Suprapubic skin (tissue), 4 donors: ENCODE data around the gene CAMTA1. TPM values are rescaled to one million over a fixed set of nuclear protein-coding genes. Genes with fewer than 3 reads are reported as not detected.

Source experiments
- DNase-seq, 2 donors: peaks; one replicate each; pipeline ENCODE4 v3.0.0-alpha.2; 2019; ENCODE audit warnings: low spot score in 2 of 2
- H3K27ac ChIP-seq: fragments of 200-600 bp; sonication (generic); one replicate; pipeline ENCODE4 v1.5.1; 2019
- H3K27me3 ChIP-seq: fragments of 200-600 bp; sonication (generic); one replicate; pipeline ENCODE4 v1.5.1; 2019
- H3K36me3 ChIP-seq: fragments of 200-600 bp; sonication (generic); one replicate; pipeline ENCODE4 v1.5.1; 2019
- H3K4me1 ChIP-seq: fragments of 200-600 bp; sonication (generic); one replicate; pipeline ENCODE4 v1.5.1; 2019
- H3K4me3 ChIP-seq: fragments of 200-600 bp; sonication (generic); one replicate; pipeline ENCODE4 v1.5.1; 2019; ENCODE audit warnings: mild to moderate bottlenecking
- H3K9me3 ChIP-seq: fragments of 200-600 bp; sonication (generic); one replicate; pipeline ENCODE4 v1.5.1; 2019
- EP300 ChIP-seq: sonication (generic); formaldehyde crosslinking; IDR thresholded peaks from one replicate; pipeline ENCODE4 v1.6.1; 2017; ENCODE audit warnings: antibody characterized with exemption
- POLR2A ChIP-seq, 2 donors: fragments of 450-650 bp; IDR thresholded peaks; one replicate each; pipeline ENCODE4 v1.6.1; 2017; ENCODE audit warnings: antibody characterized with exemption in 2 of 2, mild to moderate bottlenecking in 2 of 2, moderate library complexity in 2 of 2
- POLR2AphosphoS5 ChIP-seq, 3 donors: sonication (generic); formaldehyde crosslinking; IDR thresholded peaks; one replicate each; pipeline ENCODE4 v1.6.1; 2017; ENCODE audit warnings: antibody characterized with exemption in 3 of 3
- WGBS: methylation state at CpG from one replicate; pipeline ENCODE4 v1.1.5; 2018; 5-methylcytosine and 5-hydroxymethylcytosine counted together
- total RNA-seq, 4 donors: library from RNA; depleted of rRNA; stranded (reverse); fragments of >200 nt; gene quantifications; one replicate each; pipeline ENCODE4 v1.1.0, GENCODE V29; 2016
- TF ChIP-seq, protein P1 (sequence below), 2 donors: fragments of 200-600 bp in 1 of 2; fragments of 450-650 bp in 1 of 2; sonication (generic) in 1 of 2; IDR thresholded peaks; one replicate each; pipeline ENCODE4 v1.5.1; 2016 to 2019; ENCODE audit warnings: antibody characterized with exemption in 2 of 2, mild to moderate bottlenecking in 1 of 2, moderate library complexity in 1 of 2

Gene CAMTA1
- total RNA-seq, 4 donors from 2014 or later = 40.4 to 54.1 (median 46.6) TPM

DNA sequence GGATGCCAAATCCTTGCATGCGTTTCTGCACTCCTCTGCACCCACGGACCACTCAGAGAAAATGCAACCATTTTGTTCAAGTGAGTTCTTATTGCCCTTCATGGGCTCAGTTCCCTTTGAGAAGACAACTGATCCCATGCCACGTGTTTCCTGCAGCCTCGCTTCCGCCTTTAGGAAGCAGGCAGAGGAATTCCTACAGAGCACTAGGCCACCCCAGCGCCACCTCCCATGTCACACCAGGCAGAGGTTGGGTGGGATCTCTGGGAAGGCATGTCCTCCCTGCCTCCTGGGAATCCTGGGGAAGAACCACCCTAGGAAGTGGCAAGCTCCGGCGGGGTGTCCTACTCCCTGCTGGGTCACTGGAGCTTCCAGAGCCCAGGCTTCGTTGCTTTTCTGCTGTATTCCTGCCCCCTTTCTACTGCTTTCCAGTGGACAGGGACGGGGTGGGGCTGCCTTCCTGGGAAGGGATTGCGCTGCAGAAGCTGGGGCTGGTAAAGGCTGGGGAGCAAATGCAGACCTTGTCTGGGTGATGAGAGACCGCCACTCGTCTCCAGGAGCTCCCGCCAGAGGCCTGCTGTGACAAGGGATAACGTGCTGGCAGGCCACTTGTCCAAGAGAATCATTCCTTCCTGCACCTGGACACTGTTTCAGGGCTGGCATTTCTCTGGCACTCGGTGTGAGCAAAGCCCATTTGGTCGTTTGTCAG lies 507.6 kb downstream of the CAMTA1 start:
- DNase-seq = no peak
- Histone ChIP-seq H3K4me1 (no peaks in the 10 kb centered on the region), H3K27me3 (peaks cover 21% of the 10 kb centered on the region), H3K36me3 (no peaks in the 10 kb centered on the region), H3K4me3 (no peak overlapping the region), H3K27ac (no peak overlapping the region), H3K9me3 (no peaks in the 10 kb centered on the region)
- TF ChIP-seq POLR2A (IDR thresholded peaks at IDR 0.05) (no peak), EP300 (no peak), POLR2AphosphoS5 (IDR thresholded peaks at IDR 0.05) (no peak)
- TF ChIP-seq, protein P1, sequence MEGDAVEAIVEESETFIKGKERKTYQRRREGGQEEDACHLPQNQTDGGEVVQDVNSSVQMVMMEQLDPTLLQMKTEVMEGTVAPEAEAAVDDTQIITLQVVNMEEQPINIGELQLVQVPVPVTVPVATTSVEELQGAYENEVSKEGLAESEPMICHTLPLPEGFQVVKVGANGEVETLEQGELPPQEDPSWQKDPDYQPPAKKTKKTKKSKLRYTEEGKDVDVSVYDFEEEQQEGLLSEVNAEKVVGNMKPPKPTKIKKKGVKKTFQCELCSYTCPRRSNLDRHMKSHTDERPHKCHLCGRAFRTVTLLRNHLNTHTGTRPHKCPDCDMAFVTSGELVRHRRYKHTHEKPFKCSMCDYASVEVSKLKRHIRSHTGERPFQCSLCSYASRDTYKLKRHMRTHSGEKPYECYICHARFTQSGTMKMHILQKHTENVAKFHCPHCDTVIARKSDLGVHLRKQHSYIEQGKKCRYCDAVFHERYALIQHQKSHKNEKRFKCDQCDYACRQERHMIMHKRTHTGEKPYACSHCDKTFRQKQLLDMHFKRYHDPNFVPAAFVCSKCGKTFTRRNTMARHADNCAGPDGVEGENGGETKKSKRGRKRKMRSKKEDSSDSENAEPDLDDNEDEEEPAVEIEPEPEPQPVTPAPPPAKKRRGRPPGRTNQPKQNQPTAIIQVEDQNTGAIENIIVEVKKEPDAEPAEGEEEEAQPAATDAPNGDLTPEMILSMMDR (IDR thresholded peaks at IDR 0.05) = no peak
- 72% methylated on average over 14 of the region's 17 CpGs for WGBS

DNA sequence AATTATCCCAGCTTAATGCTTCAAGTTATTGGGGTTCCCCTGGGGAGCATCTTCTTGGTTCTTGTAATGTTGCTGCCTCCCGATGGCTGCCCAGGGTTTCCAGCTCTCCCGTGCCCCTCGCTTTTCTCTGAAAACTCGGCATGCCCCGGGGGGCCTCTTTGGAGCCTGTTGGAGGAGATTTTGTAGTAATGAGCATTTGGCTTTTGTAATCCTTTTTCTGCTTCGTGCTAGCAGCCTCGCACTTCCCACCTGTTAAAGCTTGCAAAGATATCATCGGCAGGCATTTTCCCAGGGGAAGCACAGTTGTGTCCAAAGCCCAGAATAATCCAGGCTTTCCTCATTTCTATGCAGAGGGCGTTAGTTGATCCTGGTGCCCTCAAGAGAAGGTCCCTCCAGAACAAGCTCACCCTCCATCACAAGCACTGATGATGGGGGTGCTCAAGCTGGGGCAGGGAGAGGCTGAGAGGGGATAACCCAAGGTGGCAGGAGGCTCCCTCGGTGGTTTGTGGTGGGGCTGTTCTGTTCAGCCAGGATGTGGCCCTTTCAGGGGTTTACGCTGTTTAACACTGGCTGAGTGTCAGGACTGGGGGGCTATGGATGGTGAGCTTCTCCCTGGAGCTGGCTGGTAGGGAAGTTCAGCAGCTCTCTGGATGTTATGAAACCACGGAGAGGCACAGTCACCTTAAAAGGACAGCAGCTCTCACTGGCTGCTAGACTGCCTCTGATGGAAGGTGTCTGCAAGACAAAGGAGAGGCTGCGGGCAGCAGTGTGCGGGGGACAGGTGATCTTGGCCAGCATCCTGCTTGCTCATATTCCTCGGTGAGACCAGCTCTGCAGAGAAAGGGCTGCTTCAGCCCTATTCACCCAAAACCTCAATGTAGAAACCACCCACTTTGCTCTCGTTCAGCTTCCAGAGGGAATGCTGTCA lies 508.7 kb downstream of the CAMTA1 start:
- H3K4me1 ChIP-seq = no peaks in the 10 kb centered on the region
- TF ChIP-seq, protein P1 (IDR thresholded peaks at IDR 0.05) = no peak
- TF ChIP-seq POLR2A (IDR thresholded peaks at IDR 0.05) (no peak), EP300 (no peak), POLR2AphosphoS5 (IDR thresholded peaks at IDR 0.05) (no peak)
- peaks cover 18% of the 10 kb centered on the region for H3K27me3 ChIP-seq
- H3K4me3 ChIP-seq = no peak overlapping the region
- no peaks in the 10 kb centered on the region for H3K9me3 ChIP-seq
- no peaks in the 10 kb centered on the region for H3K36me3 ChIP-seq
- WGBS = 72% methylated on average over 13 of the region's 16 CpGs
- DNase-seq = no peak
- no peak overlapping the region for H3K27ac ChIP-seq

DNA sequence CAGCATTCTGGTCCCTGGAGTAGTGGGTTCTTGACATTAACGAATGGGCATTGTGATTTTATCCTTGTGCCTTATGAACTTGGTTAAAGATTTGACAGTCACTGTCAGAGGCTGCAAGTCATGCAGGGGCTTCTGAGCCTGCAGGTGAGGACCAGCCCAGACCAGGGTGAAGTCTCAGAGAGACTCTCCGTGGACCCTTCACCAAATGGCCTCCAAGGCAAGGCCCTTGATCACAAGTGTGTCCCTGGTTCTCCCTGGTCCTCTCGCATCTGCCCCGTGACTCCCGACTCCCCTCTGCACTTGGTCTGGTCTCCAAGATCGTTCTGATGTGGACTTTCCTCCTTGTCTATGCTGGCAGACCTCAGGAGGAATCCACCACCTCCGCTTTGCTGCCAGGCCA lies 509.4 kb downstream of the CAMTA1 start:
- Histone ChIP-seq H3K27ac (no peak overlapping the region), H3K4me3 (no peak overlapping the region), H3K9me3 (no peaks in the 10 kb centered on the region), H3K27me3 (peaks cover 18% of the 10 kb centered on the region), H3K4me1 (peaks cover 6% of the 10 kb centered on the region), H3K36me3 (no peaks in the 10 kb centered on the region)
- 90% methylated on average over 7 of the region's 7 CpGs for WGBS
- TF ChIP-seq POLR2A (IDR thresholded peaks at IDR 0.05) (no peak), POLR2AphosphoS5 (IDR thresholded peaks at IDR 0.05) (no peak), EP300 (no peak)
- TF ChIP-seq, protein P1 (IDR thresholded peaks at IDR 0.05) = no peak
- no peak for DNase-seq

DNA sequence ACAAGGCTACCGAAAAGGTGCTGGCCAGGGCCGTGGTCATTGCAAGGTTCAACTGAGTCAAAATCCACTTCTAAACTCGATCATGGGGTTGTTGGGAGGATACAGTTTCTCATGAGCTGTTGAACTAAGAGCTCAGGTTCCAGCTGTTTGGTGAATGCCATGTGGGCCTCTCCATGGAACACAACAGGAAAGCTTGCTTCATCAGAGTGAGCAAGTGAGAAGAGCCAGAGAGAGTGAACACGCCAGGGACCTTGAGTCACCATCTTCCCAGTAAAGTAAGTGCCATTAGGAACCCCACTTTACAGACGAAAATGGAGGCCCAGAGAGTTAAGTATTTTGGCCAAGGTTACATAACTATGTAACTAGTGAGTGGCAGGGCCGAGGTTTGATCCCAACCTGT lies 510.7 kb downstream of the CAMTA1 start:
- WGBS = 91% methylated on average over 6 of the region's 6 CpGs
- no peak overlapping the region for H3K4me3 ChIP-seq
- no peak overlapping the region for H3K27ac ChIP-seq
- peaks cover 17% of the 10 kb centered on the region for H3K27me3 ChIP-seq
- TF ChIP-seq, protein P1 (IDR thresholded peaks at IDR 0.05) = no peak
- TF ChIP-seq EP300 (no peak), POLR2AphosphoS5 (IDR thresholded peaks at IDR 0.05) (no peak), POLR2A (IDR thresholded peaks at IDR 0.05) (no peak)
- H3K4me1 ChIP-seq = peaks cover 8% of the 10 kb centered on the region
- no peaks in the 10 kb centered on the region for H3K9me3 ChIP-seq
- no peaks in the 10 kb centered on the region for H3K36me3 ChIP-seq
- no peak for DNase-seq

DNA sequence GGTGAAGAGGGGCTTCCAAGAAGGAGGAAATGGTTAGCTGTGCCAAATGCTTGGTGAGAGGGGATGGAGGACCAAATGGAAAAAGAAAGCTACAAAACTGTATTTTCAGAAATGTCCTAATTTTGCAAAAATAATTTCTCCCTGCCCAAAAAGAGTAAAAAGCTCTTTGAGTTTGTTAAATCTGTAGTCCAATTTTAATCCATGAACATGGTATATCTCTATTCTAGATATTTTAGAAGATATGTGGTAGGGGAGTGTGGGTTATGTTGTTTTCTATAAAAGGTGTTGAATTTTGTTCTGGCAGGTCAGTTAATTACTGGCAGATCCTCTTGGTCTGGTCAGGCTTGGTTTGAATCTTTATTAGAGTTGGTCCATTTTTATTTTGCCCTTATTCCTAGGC lies 511.7 kb downstream of the CAMTA1 start:
- Histone ChIP-seq H3K4me3 (no peak overlapping the region), H3K27ac (no peak overlapping the region), H3K27me3 (peaks cover 13% of the 10 kb centered on the region), H3K4me1 (peaks cover 8% of the 10 kb centered on the region), H3K9me3 (no peaks in the 10 kb centered on the region), H3K36me3 (no peaks in the 10 kb centered on the region)
- TF ChIP-seq POLR2AphosphoS5 (IDR thresholded peaks at IDR 0.05) (no peak), EP300 (no peak), POLR2A (IDR thresholded peaks at IDR 0.05) (no peak)
- TF ChIP-seq, protein P1 (IDR thresholded peaks at IDR 0.05) = no peak
- DNase-seq = no peak
